ENCODE data around the gene TNFAIP1.

DNA sequence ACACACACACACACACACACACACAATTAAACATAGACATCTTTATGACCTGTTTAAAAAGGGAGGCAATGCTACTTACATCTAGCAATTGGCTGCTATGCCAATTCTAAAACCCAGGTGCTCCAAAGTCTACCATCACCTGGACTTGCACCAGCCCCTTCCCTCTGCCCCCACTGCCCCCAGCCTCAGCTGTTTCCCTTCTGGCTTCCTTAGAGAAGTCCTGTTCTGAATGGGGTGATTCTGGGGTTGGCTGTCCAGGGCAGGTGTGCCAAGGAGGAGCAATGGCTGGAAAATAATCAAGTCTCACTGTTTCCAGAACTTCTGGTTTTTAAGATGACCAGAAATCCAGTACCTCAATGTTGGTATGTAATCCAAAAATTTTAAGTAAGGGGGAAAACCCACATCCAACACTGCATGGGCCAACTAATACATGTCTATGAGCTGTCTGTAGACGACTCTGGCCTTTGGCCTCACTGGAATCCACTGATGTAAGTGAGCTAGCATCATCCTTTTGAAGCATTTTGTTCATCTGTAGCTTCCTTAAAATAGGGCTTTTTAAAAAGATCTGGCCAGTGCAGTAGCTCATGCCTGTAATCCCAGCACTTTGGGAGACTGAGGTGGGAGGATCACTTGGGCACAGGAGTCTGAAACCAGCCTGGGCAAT is 2.3 kb upstream of the TNFAIP1 start:
- TF ChIP-seq, protein P1, sequence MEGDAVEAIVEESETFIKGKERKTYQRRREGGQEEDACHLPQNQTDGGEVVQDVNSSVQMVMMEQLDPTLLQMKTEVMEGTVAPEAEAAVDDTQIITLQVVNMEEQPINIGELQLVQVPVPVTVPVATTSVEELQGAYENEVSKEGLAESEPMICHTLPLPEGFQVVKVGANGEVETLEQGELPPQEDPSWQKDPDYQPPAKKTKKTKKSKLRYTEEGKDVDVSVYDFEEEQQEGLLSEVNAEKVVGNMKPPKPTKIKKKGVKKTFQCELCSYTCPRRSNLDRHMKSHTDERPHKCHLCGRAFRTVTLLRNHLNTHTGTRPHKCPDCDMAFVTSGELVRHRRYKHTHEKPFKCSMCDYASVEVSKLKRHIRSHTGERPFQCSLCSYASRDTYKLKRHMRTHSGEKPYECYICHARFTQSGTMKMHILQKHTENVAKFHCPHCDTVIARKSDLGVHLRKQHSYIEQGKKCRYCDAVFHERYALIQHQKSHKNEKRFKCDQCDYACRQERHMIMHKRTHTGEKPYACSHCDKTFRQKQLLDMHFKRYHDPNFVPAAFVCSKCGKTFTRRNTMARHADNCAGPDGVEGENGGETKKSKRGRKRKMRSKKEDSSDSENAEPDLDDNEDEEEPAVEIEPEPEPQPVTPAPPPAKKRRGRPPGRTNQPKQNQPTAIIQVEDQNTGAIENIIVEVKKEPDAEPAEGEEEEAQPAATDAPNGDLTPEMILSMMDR (conservative IDR thresholded peaks at IDR 0.05 in 1 of 2, IDR thresholded peaks at IDR 0.05 in 1 of 2; ENCODE audit: low read depth in 1 of 2, low read length in 2 of 2), result no peak
- no peak for TF ChIP-seq EZH2 (IDR thresholded peaks at IDR 0.05; ENCODE audit: low read length, missing control alignments)

Data from fibroblast of lung (primary cell).